HepG2 (cell line): ENCODE results near the gene CSNK1G1. TPM values are rescaled to one million over a fixed set of nuclear protein-coding genes. Genes with fewer than 3 reads are reported as not detected.

ENCODE experiments used
- ATAC-seq: fragments of 200-7000 bp; cut with Tn5 transposase; 3 replicates; pipeline ENCODE4 v1.9.1; 2020; ENCODE audit warnings: mild to moderate bottlenecking, moderate library complexity
- BruUV-seq: library from RNA; stranded (reverse); fragments of 400-500 nt; replicated peaks from 2 replicates; lab custom pipeline; 2021; lab: Mats Ljungman, UMichigan
- CTCF ChIA-PET: fragments of 300-600 bp; formaldehyde crosslinking; extraction: SDS; loops from one replicate; lab custom pipeline; 2021; ENCODE audit warnings: low total read pairs, inconsistent platforms, low intra/inter-chr PET ratio; lab: Yijun Ruan, JAX
- POLR2A ChIA-PET: fragments of 350-600 bp; sonication (Branson Sonifier 250); formaldehyde crosslinking; loops from one replicate; lab custom pipeline; 2020; ENCODE audit warnings: antibody characterized with exemption, inconsistent platforms; lab: Yijun Ruan, JAX
- DNase-seq: peaks from one replicate; pipeline ENCODE4 v3.0.0-alpha.2; 2015; ENCODE audit warnings: low spot score
- FAIRE-seq: peaks from 3 replicates; lab custom pipeline; 2011; peaks lifted over from hg19 to GRCh38; lab: Jason Lieb, UNC
- H2AFZ ChIP-seq: one replicate; pipeline ENCODE4 v1.6.1; 2011; ENCODE audit warnings: low read length, inconsistent platforms
- H3K27ac ChIP-seq: fragments of 300-600 bp; 3 replicates; pipeline ENCODE4 v1.8.0; 2011; ENCODE audit warnings: mixed run types, mild to moderate bottlenecking, mixed read lengths, low read length, inconsistent platforms; ENCODE audit not compliant: insufficient read depth; ENCODE audit errors: extremely low read length
- H3K27me3 ChIP-seq, 2 experiments: fragments of 200-600 bp in 1 of 2; 2 replicates in 1 of 2; 3 replicates in 1 of 2; pipeline versions ENCODE4 v1.6.0 to v1.8.0; 2011; ENCODE audit warnings: low read length in 2 of 2, mild to moderate bottlenecking in 2 of 2, moderate library complexity in 2 of 2, inconsistent platforms in 1 of 2; ENCODE audit not compliant: insufficient read depth in 2 of 2, control insufficient read depth in 1 of 2
- H3K36me3 ChIP-seq, 2 experiments: fragments of 200-600 bp in 1 of 2; replicated peaks in 1 of 2; 2 replicates in 1 of 2; 3 replicates in 1 of 2; pipeline versions ENCODE4 v1.5.1 to v1.8.0; 2011; ENCODE audit warnings: low read length in 2 of 2, inconsistent platforms in 1 of 2; ENCODE audit not compliant: insufficient read depth in 2 of 2, control insufficient read depth in 1 of 2
- H3K4me1 ChIP-seq: 2 replicates; pipeline ENCODE4 v1.5.1; 2012; ENCODE audit warnings: low read length, inconsistent platforms; ENCODE audit not compliant: insufficient read depth
- H3K4me2 ChIP-seq: 2 replicates; pipeline ENCODE4 v1.6.0; 2011; ENCODE audit warnings: low read depth, low read length, inconsistent platforms
- H3K4me3 ChIP-seq, 3 experiments: fragments of 200-600 bp in 1 of 3; sonication (generic), shearing (Covaris generic) in 1 of 3; replicated peaks in 1 of 3; 2 replicates each; pipeline ENCODE4 v1.5.1; 2011 to 2016; ENCODE audit warnings: low read length in 3 of 3, inconsistent platforms in 2 of 3, low read depth in 2 of 3, mild to moderate bottlenecking in 2 of 3, control low read depth in 1 of 3, mixed read lengths in 1 of 3; ENCODE audit not compliant: insufficient read depth in 1 of 3
- H3K79me2 ChIP-seq: one replicate; pipeline ENCODE4 v1.6.1; 2011; ENCODE audit warnings: low read length, inconsistent platforms; ENCODE audit not compliant: insufficient read depth
- H3K9ac ChIP-seq: 2 replicates; pipeline ENCODE4 v1.6.0; 2011; ENCODE audit warnings: mild to moderate bottlenecking, low read depth, low read length, inconsistent platforms; ENCODE audit not compliant: insufficient read depth
- H3K9me3 ChIP-seq: 2 replicates; pipeline ENCODE4 v1.5.1; 2012; ENCODE audit warnings: mild to moderate bottlenecking, low read length
- H4K20me1 ChIP-seq: 2 replicates; pipeline ENCODE4 v1.6.0; 2011; ENCODE audit warnings: inconsistent platforms, mild to moderate bottlenecking, low read length, moderate library complexity; ENCODE audit not compliant: insufficient read depth
- AGO2 ChIP-seq: fragments of 200-400 bp; formaldehyde crosslinking; optimal IDR thresholded peaks from 2 replicates; pipeline ENCODE3; 2017; ENCODE audit warnings: mild to moderate bottlenecking, low read depth, low read length, moderate library complexity
- U2AF2 ChIP-seq: fragments of 200-400 bp; formaldehyde crosslinking; IDR thresholded peaks from 2 replicates; pipeline ENCODE4 v1.6.1; 2017; ENCODE audit warnings: low read depth, mild to moderate bottlenecking, low read length
- ZBTB1 ChIP-seq: sonication (generic); formaldehyde crosslinking; IDR thresholded peaks from 2 replicates; pipeline ENCODE4 v1.4.0; 2020; ENCODE audit warnings: missing genetic modification reagents, borderline replicate concordance
- ZFAT ChIP-seq: sonication (generic); formaldehyde crosslinking; conservative IDR thresholded peaks from 2 replicates; pipeline ENCODE4 v1.8.1; 2023; ENCODE audit warnings: missing genetic modification reagents, inconsistent platforms
- ZNF468 ChIP-seq: sonication (generic); formaldehyde crosslinking; IDR thresholded peaks from 2 replicates; pipeline ENCODE4 v1.8.0; 2022; ENCODE audit warnings: mild to moderate bottlenecking, moderate library complexity, missing genetic modification reagents
- ZNF749 ChIP-seq: sonication (generic); formaldehyde crosslinking; IDR thresholded peaks from 2 replicates; pipeline ENCODE4 v1.8.0; 2022; ENCODE audit warnings: mild to moderate bottlenecking, missing genetic modification reagents, moderate library complexity, borderline replicate concordance
- ZNF83 ChIP-seq: sonication (generic); formaldehyde crosslinking; IDR thresholded peaks from 2 replicates; pipeline ENCODE4 v1.4.0; 2020; ENCODE audit warnings: missing genetic modification reagents, mild to moderate bottlenecking, borderline replicate concordance
- WGBS: methylation state at CpG from one replicate; pipeline ENCODE4 v1.1.6; 2017; ENCODE audit warnings: low lambda C conversion rate; 5-methylcytosine and 5-hydroxymethylcytosine counted together
- in situ Hi-C: cut with HindIII; loops from 2 replicates; pipeline ENCODE4 v1.10.0; 2017; ENCODE audit warnings: low pct_unique_long_range_greater_than_20kb; ENCODE audit not compliant: extremely low pct_ligation_motif_present
- intact Hi-C: fragments of 100-400 bp; cut with micrococcal nuclease; formaldehyde crosslinking; loops from one replicate; pipeline ENCODE4 v1.10.0; 2022; ENCODE audit not compliant: unreplicated experiment
- polyA plus RNA-seq, 8 experiments: library from polyadenylated mRNA; depleted of rRNA in 3 of 8; stranded (reverse) in 7 of 8; unstranded in 1 of 8; fragments of >200 nt; fragmentation: Illumina TruSeq in 4 of 8; extraction: Trizol in 4 of 8; gene quantifications; 2 replicates each; pipeline versions ENCODE4 v1.2.1 to v1.2.3, GENCODE V29; 2011 to 2016; ENCODE audit warnings: low read depth in 4 of 8, missing spikeins in 1 of 8, mixed read lengths in 1 of 8; ENCODE audit not compliant: insufficient read depth in 1 of 8
- total RNA-seq, 5 experiments: library from RNA; depleted of rRNA; stranded (reverse); fragments of >200 nt; fragmentation: Illumina TruSeq; extraction: Trizol; gene quantifications; 2 replicates each; pipeline ENCODE4 v1.2.3, GENCODE V29; 2016; ENCODE audit warnings: low read depth in 1 of 5
- TF ChIP-seq, protein P1 (sequence below): sonication (generic); formaldehyde crosslinking; IDR thresholded peaks from 2 replicates; pipeline ENCODE4 v1.8.1; 2023; ENCODE audit warnings: mild to moderate bottlenecking, moderate library complexity, missing genetic modification reagents
- TF ChIP-seq, protein P2 (sequence below): sonication (generic); formaldehyde crosslinking; IDR thresholded peaks from 2 replicates; pipeline ENCODE4 v1.4.0; 2020; ENCODE audit warnings: missing genetic modification reagents
- TF ChIP-seq, protein P3 (sequence below): sonication (generic); formaldehyde crosslinking; conservative IDR thresholded peaks from 2 replicates; pipeline ENCODE4 v1.4.0; 2020; ENCODE audit warnings: missing genetic modification reagents
- TF ChIP-seq, protein P4 (sequence below): sonication (generic); formaldehyde crosslinking; IDR thresholded peaks from 2 replicates; pipeline ENCODE4 v1.4.0; 2020; ENCODE audit warnings: missing genetic modification reagents, borderline replicate concordance
- TF ChIP-seq, protein P5 (sequence below): sonication (generic); formaldehyde crosslinking; IDR thresholded peaks from 2 replicates; pipeline ENCODE4 v1.9.0; 2021; ENCODE audit warnings: missing genetic modification reagents, borderline replicate concordance

The CSNK1G1 gene
- total and polyA plus RNA-seq, 2 of the 13 experiments (the other 11 are each of a cell fraction or from before 2014, with no cell fraction given): 8.5 to 12.6 TPM

DNA sequence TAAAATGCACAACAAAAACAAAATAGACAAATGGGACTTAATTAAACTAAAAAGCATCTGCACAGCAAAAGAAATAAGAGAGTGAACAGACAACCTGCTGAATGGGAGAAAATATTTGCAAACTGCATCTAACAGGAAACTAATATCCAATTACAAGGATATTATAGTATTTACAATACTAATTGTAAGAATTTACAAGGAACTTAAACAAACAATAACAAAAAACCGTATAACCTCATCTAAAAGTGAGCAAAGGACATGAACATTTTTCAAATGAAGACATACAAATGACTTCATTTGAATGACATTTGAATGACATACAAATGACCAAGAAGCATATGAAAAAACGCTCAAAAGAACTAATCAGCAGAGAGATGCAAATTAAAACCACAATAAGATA lies 66.4 kb downstream of the CSNK1G1 start:
- H3K4me1 ChIP-seq: no peaks in the 10 kb centered on the region
- CTCF ChIA-PET: no interaction called here
- peaks cover 2% of the 10 kb centered on the region for H3K79me2 ChIP-seq
- no peak overlapping the region for H3K27ac ChIP-seq
- in situ Hi-C loops: no loop called here
- TF ChIP-seq, protein P1, sequence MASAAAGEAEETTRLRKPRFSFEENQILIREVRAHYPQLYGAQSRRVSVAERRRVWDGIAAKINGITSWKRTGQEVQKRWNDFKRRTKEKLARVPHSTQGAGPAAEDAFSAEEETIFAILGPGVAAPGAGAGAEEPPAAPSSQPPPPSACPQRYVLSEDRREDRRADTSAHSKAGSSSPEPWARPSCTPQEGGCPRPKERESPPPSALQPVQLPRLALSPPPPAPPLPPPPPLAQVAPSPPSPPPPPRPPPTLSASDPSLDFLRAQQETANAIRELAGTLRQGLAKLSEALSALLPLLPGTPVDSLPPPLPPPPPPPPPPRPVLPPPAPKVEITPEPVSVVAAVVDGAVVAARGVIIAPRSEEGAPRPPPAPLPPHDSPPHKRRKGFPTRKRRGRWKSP: no peak
- TF ChIP-seq ZNF468 (CRISPR knock-in tag) (no peak), ZFAT (CRISPR knock-in tag) (no peak), ZNF83 (CRISPR knock-in tag) (no peak), AGO2 (no peak), ZNF749 (CRISPR knock-in tag) (no peak), U2AF2 (no peak), ZBTB1 (CRISPR knock-in tag) (no peak)
- TF ChIP-seq, protein P2, sequence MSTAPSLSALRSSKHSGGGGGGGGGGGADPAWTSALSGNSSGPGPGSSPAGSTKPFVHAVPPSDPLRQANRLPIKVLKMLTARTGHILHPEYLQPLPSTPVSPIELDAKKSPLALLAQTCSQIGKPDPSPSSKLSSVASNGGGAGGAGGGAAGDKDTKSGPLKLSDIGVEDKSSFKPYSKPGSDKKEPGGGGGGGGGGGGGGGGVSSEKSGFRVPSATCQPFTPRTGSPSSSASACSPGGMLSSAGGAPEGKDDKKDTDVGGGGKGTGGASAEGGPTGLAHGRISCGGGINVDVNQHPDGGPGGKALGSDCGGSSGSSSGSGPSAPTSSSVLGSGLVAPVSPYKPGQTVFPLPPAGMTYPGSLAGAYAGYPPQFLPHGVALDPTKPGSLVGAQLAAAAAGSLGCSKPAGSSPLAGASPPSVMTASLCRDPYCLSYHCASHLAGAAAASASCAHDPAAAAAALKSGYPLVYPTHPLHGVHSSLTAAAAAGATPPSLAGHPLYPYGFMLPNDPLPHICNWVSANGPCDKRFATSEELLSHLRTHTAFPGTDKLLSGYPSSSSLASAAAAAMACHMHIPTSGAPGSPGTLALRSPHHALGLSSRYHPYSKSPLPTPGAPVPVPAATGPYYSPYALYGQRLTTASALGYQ: no peak
- TF ChIP-seq, protein P3, sequence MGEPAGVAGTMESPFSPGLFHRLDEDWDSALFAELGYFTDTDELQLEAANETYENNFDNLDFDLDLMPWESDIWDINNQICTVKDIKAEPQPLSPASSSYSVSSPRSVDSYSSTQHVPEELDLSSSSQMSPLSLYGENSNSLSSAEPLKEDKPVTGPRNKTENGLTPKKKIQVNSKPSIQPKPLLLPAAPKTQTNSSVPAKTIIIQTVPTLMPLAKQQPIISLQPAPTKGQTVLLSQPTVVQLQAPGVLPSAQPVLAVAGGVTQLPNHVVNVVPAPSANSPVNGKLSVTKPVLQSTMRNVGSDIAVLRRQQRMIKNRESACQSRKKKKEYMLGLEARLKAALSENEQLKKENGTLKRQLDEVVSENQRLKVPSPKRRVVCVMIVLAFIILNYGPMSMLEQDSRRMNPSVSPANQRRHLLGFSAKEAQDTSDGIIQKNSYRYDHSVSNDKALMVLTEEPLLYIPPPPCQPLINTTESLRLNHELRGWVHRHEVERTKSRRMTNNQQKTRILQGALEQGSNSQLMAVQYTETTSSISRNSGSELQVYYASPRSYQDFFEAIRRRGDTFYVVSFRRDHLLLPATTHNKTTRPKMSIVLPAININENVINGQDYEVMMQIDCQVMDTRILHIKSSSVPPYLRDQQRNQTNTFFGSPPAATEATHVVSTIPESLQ (CRISPR knock-in tag): no peak
- TF ChIP-seq, protein P4, sequence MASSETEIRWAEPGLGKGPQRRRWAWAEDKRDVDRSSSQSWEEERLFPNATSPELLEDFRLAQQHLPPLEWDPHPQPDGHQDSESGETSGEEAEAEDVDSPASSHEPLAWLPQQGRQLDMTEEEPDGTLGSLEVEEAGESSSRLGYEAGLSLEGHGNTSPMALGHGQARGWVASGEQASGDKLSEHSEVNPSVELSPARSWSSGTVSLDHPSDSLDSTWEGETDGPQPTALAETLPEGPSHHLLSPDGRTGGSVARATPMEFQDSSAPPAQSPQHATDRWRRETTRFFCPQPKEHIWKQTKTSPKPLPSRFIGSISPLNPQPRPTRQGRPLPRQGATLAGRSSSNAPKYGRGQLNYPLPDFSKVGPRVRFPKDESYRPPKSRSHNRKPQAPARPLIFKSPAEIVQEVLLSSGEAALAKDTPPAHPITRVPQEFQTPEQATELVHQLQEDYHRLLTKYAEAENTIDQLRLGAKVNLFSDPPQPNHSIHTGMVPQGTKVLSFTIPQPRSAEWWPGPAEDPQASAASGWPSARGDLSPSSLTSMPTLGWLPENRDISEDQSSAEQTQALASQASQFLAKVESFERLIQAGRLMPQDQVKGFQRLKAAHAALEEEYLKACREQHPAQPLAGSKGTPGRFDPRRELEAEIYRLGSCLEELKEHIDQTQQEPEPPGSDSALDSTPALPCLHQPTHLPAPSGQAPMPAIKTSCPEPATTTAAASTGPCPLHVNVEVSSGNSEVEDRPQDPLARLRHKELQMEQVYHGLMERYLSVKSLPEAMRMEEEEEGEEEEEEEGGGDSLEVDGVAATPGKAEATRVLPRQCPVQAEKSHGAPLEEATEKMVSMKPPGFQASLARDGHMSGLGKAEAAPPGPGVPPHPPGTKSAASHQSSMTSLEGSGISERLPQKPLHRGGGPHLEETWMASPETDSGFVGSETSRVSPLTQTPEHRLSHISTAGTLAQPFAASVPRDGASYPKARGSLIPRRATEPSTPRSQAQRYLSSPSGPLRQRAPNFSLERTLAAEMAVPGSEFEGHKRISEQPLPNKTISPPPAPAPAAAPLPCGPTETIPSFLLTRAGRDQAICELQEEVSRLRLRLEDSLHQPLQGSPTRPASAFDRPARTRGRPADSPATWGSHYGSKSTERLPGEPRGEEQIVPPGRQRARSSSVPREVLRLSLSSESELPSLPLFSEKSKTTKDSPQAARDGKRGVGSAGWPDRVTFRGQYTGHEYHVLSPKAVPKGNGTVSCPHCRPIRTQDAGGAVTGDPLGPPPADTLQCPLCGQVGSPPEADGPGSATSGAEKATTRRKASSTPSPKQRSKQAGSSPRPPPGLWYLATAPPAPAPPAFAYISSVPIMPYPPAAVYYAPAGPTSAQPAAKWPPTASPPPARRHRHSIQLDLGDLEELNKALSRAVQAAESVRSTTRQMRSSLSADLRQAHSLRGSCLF (CRISPR knock-in tag): no peak
- TF ChIP-seq, protein P5, sequence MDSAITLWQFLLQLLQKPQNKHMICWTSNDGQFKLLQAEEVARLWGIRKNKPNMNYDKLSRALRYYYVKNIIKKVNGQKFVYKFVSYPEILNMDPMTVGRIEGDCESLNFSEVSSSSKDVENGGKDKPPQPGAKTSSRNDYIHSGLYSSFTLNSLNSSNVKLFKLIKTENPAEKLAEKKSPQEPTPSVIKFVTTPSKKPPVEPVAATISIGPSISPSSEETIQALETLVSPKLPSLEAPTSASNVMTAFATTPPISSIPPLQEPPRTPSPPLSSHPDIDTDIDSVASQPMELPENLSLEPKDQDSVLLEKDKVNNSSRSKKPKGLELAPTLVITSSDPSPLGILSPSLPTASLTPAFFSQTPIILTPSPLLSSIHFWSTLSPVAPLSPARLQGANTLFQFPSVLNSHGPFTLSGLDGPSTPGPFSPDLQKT (CRISPR knock-in tag): no peak
- H2AFZ ChIP-seq: no peak overlapping the region
- POLR2A ChIA-PET: no interaction called here
- no TSS peak for BruUV-seq
- H4K20me1 ChIP-seq: no peaks in the 10 kb centered on the region
- intact Hi-C loops: no loop called here
- H3K4me2 ChIP-seq: no peak overlapping the region
- H3K9ac ChIP-seq: no peak overlapping the region
- FAIRE-seq (no peak), DNase-seq (no peak), ATAC-seq (no peak)
- H3K36me3 ChIP-seq: 0 out of 5 replicates have a peak, but pooled peaks cover 0 to 3% of the 10 kb centered on the region in 2 experiments
- H3K4me3 ChIP-seq: no peak overlapping the region
- 89% methylated on average over 2 of the region's 2 CpGs for WGBS
- no peaks in the 10 kb centered on the region for H3K27me3 ChIP-seq
- H3K9me3 ChIP-seq: no peaks in the 10 kb centered on the region
